H9 (cell line): ENCODE data around the gene YAP1. TPM values are rescaled to one million over a fixed set of nuclear protein-coding genes. Genes with fewer than 3 reads are reported as not detected.

ENCODE experiments used
- DNase-seq: peaks from one replicate; pipeline ENCODE4 v3.0.0-alpha.2; 2017
- H2AFZ ChIP-seq: one replicate; pipeline ENCODE4 v1.6.1; 2013; ENCODE audit warnings: mild to moderate bottlenecking, low read length, control low read depth, moderate library complexity
- H2AK5ac ChIP-seq: 2 replicates; pipeline ENCODE4 v1.6.1; 2013; ENCODE audit warnings: low read length, control low read depth, mixed read lengths; ENCODE audit not compliant: insufficient read length
- H2BK120ac ChIP-seq: one replicate; pipeline ENCODE4 v1.6.1; 2013; ENCODE audit warnings: low read depth, mild to moderate bottlenecking, low read length, control low read depth, inconsistent platforms; ENCODE audit not compliant: poor library complexity, severe bottlenecking
- H2BK12ac ChIP-seq: 2 replicates; pipeline ENCODE4 v1.6.1; 2013; ENCODE audit warnings: low read length, control low read depth, mixed read lengths, low read depth; ENCODE audit not compliant: insufficient read length
- H2BK15ac ChIP-seq: 2 replicates; pipeline ENCODE4 v1.6.1; 2013; ENCODE audit warnings: low read depth, low read length, control low read depth
- H2BK20ac ChIP-seq: one replicate; pipeline ENCODE4 v1.6.1; 2013; ENCODE audit warnings: low read depth, mild to moderate bottlenecking, low read length, control low read depth, inconsistent platforms; ENCODE audit not compliant: poor library complexity, severe bottlenecking
- H2BK5ac ChIP-seq: 2 replicates; pipeline ENCODE4 v1.6.1; 2013; ENCODE audit warnings: low read length, control low read depth, mixed read lengths; ENCODE audit not compliant: insufficient read length
- H3K14ac ChIP-seq: 2 replicates; pipeline ENCODE4 v1.6.1; 2013; ENCODE audit warnings: low read length, control low read depth; ENCODE audit not compliant: insufficient read depth
- H3K18ac ChIP-seq: 2 replicates; pipeline ENCODE4 v1.6.1; 2013; ENCODE audit warnings: low read depth, mild to moderate bottlenecking, mixed read lengths, low read length, control low read depth; ENCODE audit not compliant: insufficient read length
- H3K23ac ChIP-seq: 2 replicates; pipeline ENCODE4 v1.6.1; 2013; ENCODE audit warnings: low read length, control low read depth, mixed read lengths, low read depth; ENCODE audit not compliant: insufficient read length
- H3K23me2 ChIP-seq: 2 replicates; pipeline ENCODE4 v1.6.1; 2013; ENCODE audit warnings: low read depth, mild to moderate bottlenecking, mixed read lengths, low read length, control low read depth; ENCODE audit not compliant: insufficient read length, poor library complexity, severe bottlenecking
- H3K27ac ChIP-seq: 2 replicates; pipeline ENCODE4 v1.5.1; 2013; ENCODE audit warnings: low read length, control low read depth, mixed read lengths, low read depth; ENCODE audit not compliant: insufficient read length
- H3K27me3 ChIP-seq: 2 replicates; pipeline ENCODE4 v1.6.1; 2013; ENCODE audit warnings: low read length, control low read depth, inconsistent platforms; ENCODE audit not compliant: insufficient read depth
- H3K4ac ChIP-seq: 2 replicates; pipeline ENCODE4 v1.6.1; 2013; ENCODE audit warnings: low read depth, mild to moderate bottlenecking, control low read depth, inconsistent platforms, low read length, moderate library complexity
- H3K4me1 ChIP-seq: 2 replicates; pipeline ENCODE4 v1.6.1; 2013; ENCODE audit warnings: low read length, control low read depth, inconsistent platforms; ENCODE audit not compliant: insufficient read depth
- H3K4me2 ChIP-seq: 2 replicates; pipeline ENCODE4 v1.6.1; 2013; ENCODE audit warnings: low read length, control low read depth, mixed read lengths; ENCODE audit not compliant: insufficient read length, insufficient read depth
- H3K56ac ChIP-seq: 2 replicates; pipeline ENCODE4 v1.6.1; 2013; ENCODE audit warnings: low read depth, mild to moderate bottlenecking, mixed read lengths, low read length, control low read depth; ENCODE audit not compliant: insufficient read length
- H3K79me1 ChIP-seq: 2 replicates; pipeline ENCODE4 v1.6.1; 2013; ENCODE audit warnings: low read depth, mild to moderate bottlenecking, moderate library complexity, low read length, control low read depth, inconsistent platforms; ENCODE audit not compliant: insufficient read depth, poor library complexity, severe bottlenecking
- H3K79me2 ChIP-seq: 2 replicates; pipeline ENCODE4 v1.6.1; 2013; ENCODE audit warnings: low read length, control low read depth, inconsistent platforms; ENCODE audit not compliant: insufficient read depth
- H3K9ac ChIP-seq: 2 replicates; pipeline ENCODE4 v1.6.1; 2013; ENCODE audit warnings: low read length, control low read depth, mixed read lengths; ENCODE audit not compliant: insufficient read length; ENCODE audit errors: extremely low read depth
- H3K9me3 ChIP-seq: one replicate; pipeline ENCODE4 v1.6.1; 2013; ENCODE audit warnings: low read depth, low read length, inconsistent platforms; ENCODE audit not compliant: control insufficient read depth
- H3T11ph ChIP-seq: one replicate; pipeline ENCODE4 v1.6.1; 2013; ENCODE audit warnings: mild to moderate bottlenecking, low read length, control low read depth, inconsistent platforms
- H4K20me1 ChIP-seq: one replicate; pipeline ENCODE4 v1.6.1; 2013; ENCODE audit not compliant: control insufficient read depth, insufficient read length, insufficient read depth
- H4K5ac ChIP-seq: 2 replicates; pipeline ENCODE4 v1.6.1; 2013; ENCODE audit warnings: low read depth, mild to moderate bottlenecking, mixed read lengths, low read length, control low read depth; ENCODE audit not compliant: insufficient read length
- H4K8ac ChIP-seq: replicated peaks from 2 replicates; pipeline ENCODE4 v1.6.1; 2013; ENCODE audit warnings: low read length, control low read depth, mixed read lengths, low read depth; ENCODE audit not compliant: insufficient read length
- H4K91ac ChIP-seq: 2 replicates; pipeline ENCODE4 v1.6.1; 2013; ENCODE audit warnings: low read depth, mild to moderate bottlenecking, moderate library complexity, mixed read lengths, low read length, control low read depth; ENCODE audit not compliant: insufficient read length
- H3K27ac Mint-ChIP-seq, 3 experiments: 2 replicates in 2 of 3; 3 replicates in 1 of 3; pipeline ENCODE4 v1.8.0; 2020 to 2021; ENCODE audit warnings: mixed read lengths in 3 of 3, mild to moderate bottlenecking in 1 of 3, moderate library complexity in 1 of 3
- H3K27me3 Mint-ChIP-seq: 2 replicates; pipeline ENCODE4 v1.8.0; 2021; ENCODE audit warnings: low read depth, mild to moderate bottlenecking, moderate library complexity, mixed read lengths
- H3K36me3 Mint-ChIP-seq, 3 experiments: 2 replicates in 2 of 3; 3 replicates in 1 of 3; pipeline ENCODE4 v1.8.0; 2020 to 2021; ENCODE audit warnings: low read depth in 3 of 3, mixed read lengths in 3 of 3; ENCODE audit not compliant: insufficient read depth in 1 of 3
- H3K4me1 Mint-ChIP-seq, 2 experiments: 2 replicates each; pipeline ENCODE4 v1.8.0; 2020; ENCODE audit warnings: mixed read lengths in 2 of 2
- H3K4me3 Mint-ChIP-seq, 2 experiments: 2 replicates in 1 of 2; 3 replicates in 1 of 2; pipeline ENCODE4 v1.8.0; 2020 to 2021; ENCODE audit warnings: mild to moderate bottlenecking in 2 of 2, mixed read lengths in 2 of 2, moderate library complexity in 1 of 2
- H3K9me3 Mint-ChIP-seq, 2 experiments: 2 replicates in 1 of 2; 3 replicates in 1 of 2; pipeline ENCODE4 v1.8.0; 2020; ENCODE audit warnings: mild to moderate bottlenecking in 2 of 2, mixed read lengths in 2 of 2, moderate library complexity in 1 of 2
- total RNA-seq: library from RNA; stranded (reverse); gene quantifications from 2 replicates; pipeline ENCODE4 v1.2.1, GENCODE V29; 2021
- TF ChIP-seq, protein P1 (sequence below): fragments of 200-600 bp; sonication (generic); conservative IDR thresholded peaks from 3 replicates; pipeline ENCODE4 v1.8.0; 2021; ENCODE audit warnings: antibody characterized with exemption, mild to moderate bottlenecking

YAP1 gene
- total RNA-seq, 1 experiment from 2014 or later = 124 TPM

DNA sequence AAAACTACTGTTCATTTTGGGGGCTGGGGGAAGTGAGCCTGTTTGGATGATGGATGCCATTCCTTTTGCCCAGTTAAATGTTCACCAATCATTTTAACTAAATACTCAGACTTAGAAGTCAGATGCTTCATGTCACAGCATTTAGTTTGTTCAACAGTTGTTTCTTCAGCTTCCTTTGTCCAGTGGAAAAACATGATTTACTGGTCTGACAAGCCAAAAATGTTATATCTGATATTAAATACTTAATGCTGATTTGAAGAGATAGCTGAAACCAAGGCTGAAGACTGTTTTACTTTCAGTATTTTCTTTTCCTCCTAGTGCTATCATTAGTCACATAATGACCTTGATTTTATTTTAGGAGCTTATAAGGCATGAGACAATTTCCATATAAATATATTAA is 119.9 kb downstream of the YAP1 start:
- H2BK5ac ChIP-seq = no peak overlapping the region
- TF ChIP-seq, protein P1, sequence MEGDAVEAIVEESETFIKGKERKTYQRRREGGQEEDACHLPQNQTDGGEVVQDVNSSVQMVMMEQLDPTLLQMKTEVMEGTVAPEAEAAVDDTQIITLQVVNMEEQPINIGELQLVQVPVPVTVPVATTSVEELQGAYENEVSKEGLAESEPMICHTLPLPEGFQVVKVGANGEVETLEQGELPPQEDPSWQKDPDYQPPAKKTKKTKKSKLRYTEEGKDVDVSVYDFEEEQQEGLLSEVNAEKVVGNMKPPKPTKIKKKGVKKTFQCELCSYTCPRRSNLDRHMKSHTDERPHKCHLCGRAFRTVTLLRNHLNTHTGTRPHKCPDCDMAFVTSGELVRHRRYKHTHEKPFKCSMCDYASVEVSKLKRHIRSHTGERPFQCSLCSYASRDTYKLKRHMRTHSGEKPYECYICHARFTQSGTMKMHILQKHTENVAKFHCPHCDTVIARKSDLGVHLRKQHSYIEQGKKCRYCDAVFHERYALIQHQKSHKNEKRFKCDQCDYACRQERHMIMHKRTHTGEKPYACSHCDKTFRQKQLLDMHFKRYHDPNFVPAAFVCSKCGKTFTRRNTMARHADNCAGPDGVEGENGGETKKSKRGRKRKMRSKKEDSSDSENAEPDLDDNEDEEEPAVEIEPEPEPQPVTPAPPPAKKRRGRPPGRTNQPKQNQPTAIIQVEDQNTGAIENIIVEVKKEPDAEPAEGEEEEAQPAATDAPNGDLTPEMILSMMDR = no peak
- no peak overlapping the region for H4K91ac ChIP-seq
- H3K79me1 ChIP-seq = no peaks in the 10 kb centered on the region
- H3K27ac ChIP-seq = no peak overlapping the region
- H3K9me3 ChIP-seq = no peaks in the 10 kb centered on the region
- H4K20me1 ChIP-seq = no peaks in the 10 kb centered on the region
- H2AK5ac ChIP-seq = no peak overlapping the region
- no peak overlapping the region for H2BK12ac ChIP-seq
- no peak overlapping the region for H3K4ac ChIP-seq
- peaks cover 2 to 49% (median 26%) of the 10 kb centered on the region in 3 experiments; a peak in 4 of 7 replicates for H3K36me3 Mint-ChIP-seq
- H3K79me2 ChIP-seq = no peaks in the 10 kb centered on the region
- no peaks in the 10 kb centered on the region for H3K9me3 Mint-ChIP-seq
- H3K56ac ChIP-seq = no peak overlapping the region
- no peak overlapping the region for H3K4me2 ChIP-seq
- DNase-seq = no peak
- no peak overlapping the region for H2AFZ ChIP-seq
- H3K18ac ChIP-seq = no peak overlapping the region
- H3K4me1 ChIP-seq = no peaks in the 10 kb centered on the region
- no peak overlapping the region for H2BK20ac ChIP-seq
- no peaks in the 10 kb centered on the region for H3K27me3 Mint-ChIP-seq
- H3K27ac Mint-ChIP-seq = no peak overlapping the region
- H3K23ac ChIP-seq = no peak overlapping the region
- H4K5ac ChIP-seq = no peak overlapping the region
- H3K27me3 ChIP-seq = no peaks in the 10 kb centered on the region
- no peak overlapping the region for H2BK15ac ChIP-seq
- no peak overlapping the region for H2BK120ac ChIP-seq
- H3K4me1 Mint-ChIP-seq = peaks cover 25 to 29% of the 10 kb centered on the region in 2 experiments
- H3K14ac ChIP-seq = no peak overlapping the region
- H4K8ac ChIP-seq = no peak overlapping the region
- H3K23me2 ChIP-seq = no peaks in the 10 kb centered on the region
- no peak overlapping the region for H3K4me3 Mint-ChIP-seq
- H3K9ac ChIP-seq = no peak overlapping the region
- H3T11ph ChIP-seq = no peak overlapping the region
